ENCODE data around the gene RELN.

DNA sequence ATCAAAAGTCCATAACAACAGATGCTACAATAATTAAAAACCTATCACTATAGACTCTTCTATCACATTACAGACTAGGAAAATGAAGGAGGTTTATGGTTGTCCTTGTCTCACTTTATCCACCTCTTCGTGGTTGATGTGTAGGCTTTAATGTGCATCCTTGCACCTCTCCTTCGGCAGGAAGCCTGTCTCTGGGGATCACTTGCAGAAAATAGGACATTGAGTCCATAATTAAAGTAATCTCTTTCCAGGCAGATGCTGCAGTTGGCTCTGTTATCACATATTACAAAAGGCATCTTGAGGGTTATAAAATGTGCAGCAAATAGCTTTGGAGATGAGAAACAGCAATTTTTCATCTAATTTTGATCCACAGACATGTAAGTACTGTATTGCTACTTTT is 168.4 kb downstream of the RELN start:
- no peak for TF ChIP-seq CTCF (IDR thresholded peaks at IDR 0.05)
- TF ChIP-seq POLR2A (IDR thresholded peaks at IDR 0.05) = no peak

All from lower leg skin (tissue), 3 donors.